Upper lobe of left lung (tissue), 4 donors: ENCODE data around the gene C14orf93.
A peak's percentile ranks its signal among the peaks of the same experiment; 100 is the strongest.

Source experiments
- CTCF ChIP-seq, 6 experiments: fragments of 450-650 bp in 4 of 6; fragments of 200-600 bp in 2 of 6; sonication (generic) in 2 of 6; IDR thresholded peaks; one replicate each; pipeline ENCODE4 v1.5.1; 2016 to 2019; ENCODE audit warnings: antibody characterized with exemption in 6 of 6
- POLR2A ChIP-seq, 4 donors: fragments of 450-650 bp; IDR thresholded peaks; one replicate each; pipeline ENCODE4 v1.5.1; 2016 to 2017; ENCODE audit warnings: antibody characterized with exemption in 4 of 4, mild to moderate bottlenecking in 2 of 4

GRCh38 chr14:22986508-22987054 is 23.4 kb downstream of the C14orf93 start:
- peak; percentile 75 to 91 (median 88) for TF ChIP-seq CTCF (IDR thresholded peaks at IDR 0.05)
- no peak for TF ChIP-seq POLR2A (IDR thresholded peaks at IDR 0.05)
